AG10803 (cell line): ENCODE measurements around the gene DCXR.
A peak's percentile ranks its signal among the peaks of the same experiment; 100 is the strongest.

Experiments used
- DNase-seq: peaks from one replicate; pipeline ENCODE4 v3.0.0; 2010; ENCODE audit warnings: low read depth
- H3K4me3 ChIP-seq: 2 replicates; pipeline ENCODE4 v1.5.1; 2011; ENCODE audit warnings: mild to moderate bottlenecking, low read length, control low read depth
- TF ChIP-seq, protein P1 (sequence below): conservative IDR thresholded peaks from 2 replicates; pipeline ENCODE4 v1.5.1; 2011; ENCODE audit warnings: mild to moderate bottlenecking, low read length, control low read depth, inconsistent platforms

DCXR gene

DNA sequence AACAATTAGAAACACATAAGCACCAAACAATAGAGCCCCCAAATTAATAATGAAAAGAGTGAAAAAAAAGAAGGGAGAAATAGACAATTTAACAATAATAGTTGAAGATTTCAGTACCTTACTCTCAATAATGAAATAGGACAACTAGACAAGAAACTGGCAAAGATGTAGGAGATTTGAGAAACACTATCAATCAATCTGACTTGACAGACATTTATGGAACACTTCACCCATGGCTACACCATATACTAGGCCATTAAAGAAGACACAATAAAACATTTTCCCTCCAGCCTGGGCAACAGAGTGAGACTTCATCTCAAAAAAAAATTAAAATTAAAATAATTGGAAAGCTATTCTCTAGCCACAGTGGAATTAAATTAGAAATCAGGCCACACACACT lies 33.1 kb upstream of the DCXR start:
- no peak overlapping the region for H3K4me3 ChIP-seq
- TF ChIP-seq, protein P1, sequence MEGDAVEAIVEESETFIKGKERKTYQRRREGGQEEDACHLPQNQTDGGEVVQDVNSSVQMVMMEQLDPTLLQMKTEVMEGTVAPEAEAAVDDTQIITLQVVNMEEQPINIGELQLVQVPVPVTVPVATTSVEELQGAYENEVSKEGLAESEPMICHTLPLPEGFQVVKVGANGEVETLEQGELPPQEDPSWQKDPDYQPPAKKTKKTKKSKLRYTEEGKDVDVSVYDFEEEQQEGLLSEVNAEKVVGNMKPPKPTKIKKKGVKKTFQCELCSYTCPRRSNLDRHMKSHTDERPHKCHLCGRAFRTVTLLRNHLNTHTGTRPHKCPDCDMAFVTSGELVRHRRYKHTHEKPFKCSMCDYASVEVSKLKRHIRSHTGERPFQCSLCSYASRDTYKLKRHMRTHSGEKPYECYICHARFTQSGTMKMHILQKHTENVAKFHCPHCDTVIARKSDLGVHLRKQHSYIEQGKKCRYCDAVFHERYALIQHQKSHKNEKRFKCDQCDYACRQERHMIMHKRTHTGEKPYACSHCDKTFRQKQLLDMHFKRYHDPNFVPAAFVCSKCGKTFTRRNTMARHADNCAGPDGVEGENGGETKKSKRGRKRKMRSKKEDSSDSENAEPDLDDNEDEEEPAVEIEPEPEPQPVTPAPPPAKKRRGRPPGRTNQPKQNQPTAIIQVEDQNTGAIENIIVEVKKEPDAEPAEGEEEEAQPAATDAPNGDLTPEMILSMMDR, result no peak
- DNase-seq, result no peak

GRCh38 chr17:82065638-82066303 lies 28.3 kb upstream of the DCXR start, which contains the start of gene DUS1L:
Gene DUS1L (minus strand): TSS chr17:82065804. CDS start chr17:82065059, 745 bp downstream.
- H3K4me3 ChIP-seq, result peak within 1 kb of the TSS; percentile 81
- TF ChIP-seq, protein P1, result no peak
- peak; percentile 58 for DNase-seq

DNA sequence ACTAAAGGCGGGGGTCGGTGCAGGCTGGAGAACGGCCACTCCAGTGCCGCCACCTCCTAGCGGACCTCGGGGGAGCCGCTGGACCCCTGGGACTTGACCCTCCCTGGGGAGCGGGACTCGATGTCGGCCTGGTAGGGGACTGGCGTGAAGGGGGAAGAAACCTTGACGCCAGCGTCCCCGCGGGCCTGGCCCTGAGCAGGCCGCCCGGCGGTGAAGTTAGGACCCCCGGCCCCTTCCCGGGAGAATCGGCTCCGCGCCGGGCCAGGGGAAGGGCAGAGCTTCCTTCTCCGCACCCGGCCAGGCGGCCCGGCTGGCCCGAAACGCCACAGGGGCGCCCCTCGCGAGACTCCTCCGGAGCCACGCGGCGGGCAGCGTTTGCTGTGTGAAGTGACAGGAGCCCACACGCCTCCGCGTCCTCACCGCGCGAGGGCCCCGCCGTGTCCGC lies 27.7 kb upstream of the DCXR start:
- H3K4me3 ChIP-seq, result peak overlapping the region; percentile 81
- DNase-seq, result peak; percentile 25
- TF ChIP-seq, protein P1, result no peak

DNA sequence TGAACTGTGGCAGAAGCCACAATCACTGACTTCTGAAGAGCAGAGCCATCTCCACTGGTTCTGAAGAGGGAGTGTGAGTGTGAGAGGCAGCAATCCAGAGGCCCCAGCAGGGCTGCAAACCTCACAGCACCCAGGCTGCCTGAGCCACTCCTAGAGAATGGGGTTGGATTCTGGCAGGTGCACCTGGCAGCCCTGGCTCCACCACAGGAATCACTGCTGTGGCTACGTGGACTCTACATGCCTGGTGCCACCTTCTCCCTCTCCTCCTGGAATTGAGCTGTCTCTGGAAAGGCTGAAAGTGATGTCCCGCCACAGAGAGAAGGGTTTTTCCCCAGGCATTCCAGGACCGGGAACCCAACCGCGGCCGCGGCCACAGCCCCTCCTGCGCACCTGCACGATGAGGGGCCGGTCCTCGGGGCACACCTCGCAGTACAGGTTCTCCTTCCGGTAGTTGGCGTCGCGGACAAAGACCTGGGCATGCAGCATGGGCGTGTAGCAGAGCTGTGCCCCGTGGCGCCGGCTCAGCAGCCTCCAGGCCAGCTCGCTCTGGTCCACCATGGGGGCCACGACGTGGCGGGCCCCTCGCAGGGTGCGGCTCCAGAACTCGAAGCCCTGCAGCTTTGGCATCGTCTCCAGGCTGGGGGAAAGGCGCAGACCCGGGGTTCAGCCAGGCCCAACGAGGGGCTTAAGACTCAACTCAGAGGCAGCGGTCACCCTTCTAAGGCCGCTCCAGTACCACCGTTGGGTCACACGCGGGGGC lies 27.1 kb upstream of the DCXR start:
- peak overlapping the region; percentile 81 for H3K4me3 ChIP-seq
- no peak for DNase-seq

GRCh38 chr17:82063424-82064415 lies 26.2 kb upstream of the DCXR start:
- DNase-seq, result no peak
- H3K4me3 ChIP-seq, result peak overlapping the region; percentile 81
- TF ChIP-seq, protein P1, result no peak

More for the DNA sequence above, 27.1 kb upstream of the DCXR start:
- TF ChIP-seq, protein P1, result no peak

- TF ChIP-seq, protein P1, result no peak
- H3K4me3 ChIP-seq, result no peak overlapping the region
- DNase-seq, result no peak
Observed at GRCh38 chr17:82062984-82063368, 25.5 kb upstream of the DCXR start.
